Astrocyte of the spinal cord (primary cell): ENCODE data around the gene POC1B.

Experiments
- DNase-seq: peaks from one replicate; pipeline ENCODE4 v3.0.0; 2011; ENCODE audit warnings: low read depth, low spot score
- H3K4me3 ChIP-seq: 2 replicates; pipeline ENCODE4 v1.5.1; 2011; ENCODE audit warnings: low read depth, mild to moderate bottlenecking, low read length, moderate library complexity
- CTCF ChIP-seq: IDR thresholded peaks from 2 replicates; pipeline ENCODE4 v1.5.1; 2012; ENCODE audit warnings: low read depth, mild to moderate bottlenecking, low read length, inconsistent platforms
- in situ Hi-C: cut with HindIII; loops from 2 replicates; pipeline ENCODE4 v1.10.0; 2017; ENCODE audit warnings: low sequenced_read_pairs

The POC1B gene

GRCh38 chr12:89412665-89413064 is 113.2 kb downstream of the POC1B start:
- in situ Hi-C loops: no loop called here
- no peak for DNase-seq
- no peak overlapping the region for H3K4me3 ChIP-seq
- TF ChIP-seq CTCF: no peak

- in situ Hi-C loops: no loop called here
Observed at GRCh38 chr12:89411846-89412245, 114.0 kb downstream of the POC1B start.

DNA sequence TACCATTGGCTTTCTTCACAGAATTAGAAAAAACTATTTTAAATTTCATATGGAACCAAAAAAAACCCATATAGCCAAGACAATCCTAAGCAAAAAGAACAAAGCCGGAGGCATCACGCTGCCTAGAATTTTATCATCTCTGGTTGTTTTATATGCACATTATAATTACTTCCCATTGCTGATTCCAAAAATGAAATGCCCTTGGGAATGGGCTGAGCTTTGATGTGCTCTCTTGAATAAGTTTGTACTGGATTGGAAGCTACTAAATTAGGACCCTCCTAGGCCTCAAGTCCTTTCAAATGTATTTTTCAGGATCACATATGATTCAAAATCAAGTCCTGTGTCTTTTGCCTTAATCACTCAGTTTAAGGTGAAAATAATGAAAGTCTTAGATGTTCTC is 114.6 kb downstream of the POC1B start:
- TF ChIP-seq CTCF: no peak
- no peak for DNase-seq
- in situ Hi-C loops: no loop called here
- no peak overlapping the region for H3K4me3 ChIP-seq

More at GRCh38 chr12:89411846-89412245, 114.0 kb downstream of the POC1B start:
- no peak for TF ChIP-seq CTCF
- no peak overlapping the region for H3K4me3 ChIP-seq
- no peak for DNase-seq

- no peak overlapping the region for H3K4me3 ChIP-seq
- no peak for DNase-seq
- TF ChIP-seq CTCF: no peak
- in situ Hi-C loops: no loop called here
Observed at GRCh38 chr12:89405626-89406345, 120.1 kb downstream of the POC1B start.

DNA sequence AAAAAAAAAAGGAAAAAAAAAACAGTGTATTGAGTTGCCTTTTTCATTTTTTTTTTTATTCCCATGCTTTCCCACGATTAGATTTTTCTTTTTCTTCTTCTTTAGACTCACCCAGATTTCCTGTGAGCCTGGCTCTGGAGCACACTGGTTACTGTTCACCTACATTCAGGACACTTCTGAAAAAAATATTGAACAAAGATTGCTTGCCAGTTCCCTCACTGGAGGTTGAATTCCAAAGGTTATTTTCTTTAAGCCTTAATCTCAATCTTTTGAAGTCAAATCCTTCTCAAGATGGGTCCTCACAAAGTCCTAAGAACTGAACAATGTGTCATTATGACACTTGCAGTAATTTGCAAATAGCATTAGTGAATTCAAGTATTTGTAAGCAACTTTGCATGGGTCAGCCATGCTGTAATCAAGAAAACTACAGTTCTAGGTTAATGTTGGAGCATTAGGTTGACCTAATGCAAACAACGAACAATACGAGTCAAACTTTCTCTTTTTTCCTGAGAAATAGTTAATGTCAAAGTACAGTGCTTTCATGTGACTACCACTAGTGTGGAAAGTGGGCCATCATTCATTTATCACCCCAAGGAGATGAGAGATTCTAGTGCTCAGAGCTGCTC is 124.3 kb downstream of the POC1B start:
- DNase-seq: no peak
- in situ Hi-C loops: no loop called here
- no peak overlapping the region for H3K4me3 ChIP-seq
- no peak for TF ChIP-seq CTCF

DNA sequence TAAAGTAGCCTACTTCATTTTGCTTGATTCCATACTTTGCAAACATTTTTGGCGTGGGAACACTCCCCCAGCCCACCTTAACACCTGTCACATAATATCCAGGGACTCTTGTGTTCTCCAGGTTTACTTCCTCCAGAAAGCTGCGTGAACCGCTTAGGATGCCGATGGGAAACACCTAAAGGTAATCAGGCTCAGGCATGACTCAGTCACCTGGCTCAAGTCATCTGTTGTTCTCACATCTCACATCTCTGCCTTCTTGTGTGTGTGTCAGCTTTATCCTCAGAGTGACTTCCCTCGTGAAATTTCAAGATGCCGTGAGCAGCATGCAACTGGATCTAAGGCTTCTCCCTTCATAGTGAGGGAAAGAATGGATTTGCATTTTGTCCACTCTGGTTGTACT is 125.4 kb downstream of the POC1B start:
- in situ Hi-C loops: no loop called here
- no peak for TF ChIP-seq CTCF
- DNase-seq: no peak
- H3K4me3 ChIP-seq: no peak overlapping the region
